Measurements from ENCODE around the gene N4BP2L2. TPM values are rescaled to one million over a fixed set of nuclear protein-coding genes. Genes with fewer than 3 reads are reported as not detected.

The N4BP2L2 gene
- total RNA-seq, 1 donor from 2014 or later = 131 TPM

DNA sequence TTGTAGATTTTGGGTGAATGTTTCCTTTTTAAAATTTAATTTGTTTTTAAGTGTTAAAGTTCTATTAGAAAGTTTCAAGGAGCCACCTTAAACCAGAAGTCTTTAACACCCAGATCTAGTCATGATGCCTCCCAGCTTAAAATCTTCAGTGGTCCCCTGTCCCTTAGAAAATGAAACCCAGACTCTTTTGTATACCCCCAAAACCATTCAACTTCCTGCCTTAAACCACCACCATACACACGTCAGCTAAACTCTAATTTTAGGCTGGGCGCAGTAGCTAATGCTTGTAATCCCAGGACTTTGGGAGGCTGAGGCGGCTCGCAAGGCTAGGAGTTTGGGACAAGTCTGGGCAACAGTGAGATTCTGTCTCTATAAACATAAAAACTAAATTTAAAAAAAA, 148.5 kb downstream of the N4BP2L2 start:
- no peaks in the 10 kb centered on the region for H3K36me3 ChIP-seq
- no peak overlapping the region for H3K27ac ChIP-seq (replicated peaks)
- H3K27me3 ChIP-seq (ENCODE audit: low read depth) = no peaks in the 10 kb centered on the region
- intact Hi-C loops (cut with micrococcal nuclease) = no loop called here
- DNase-seq = no peak
- no peaks in the 10 kb centered on the region for H3K9me3 ChIP-seq (replicated peaks)
- no peaks in the 10 kb centered on the region for H3K4me1 ChIP-seq
- TF ChIP-seq, protein P1, sequence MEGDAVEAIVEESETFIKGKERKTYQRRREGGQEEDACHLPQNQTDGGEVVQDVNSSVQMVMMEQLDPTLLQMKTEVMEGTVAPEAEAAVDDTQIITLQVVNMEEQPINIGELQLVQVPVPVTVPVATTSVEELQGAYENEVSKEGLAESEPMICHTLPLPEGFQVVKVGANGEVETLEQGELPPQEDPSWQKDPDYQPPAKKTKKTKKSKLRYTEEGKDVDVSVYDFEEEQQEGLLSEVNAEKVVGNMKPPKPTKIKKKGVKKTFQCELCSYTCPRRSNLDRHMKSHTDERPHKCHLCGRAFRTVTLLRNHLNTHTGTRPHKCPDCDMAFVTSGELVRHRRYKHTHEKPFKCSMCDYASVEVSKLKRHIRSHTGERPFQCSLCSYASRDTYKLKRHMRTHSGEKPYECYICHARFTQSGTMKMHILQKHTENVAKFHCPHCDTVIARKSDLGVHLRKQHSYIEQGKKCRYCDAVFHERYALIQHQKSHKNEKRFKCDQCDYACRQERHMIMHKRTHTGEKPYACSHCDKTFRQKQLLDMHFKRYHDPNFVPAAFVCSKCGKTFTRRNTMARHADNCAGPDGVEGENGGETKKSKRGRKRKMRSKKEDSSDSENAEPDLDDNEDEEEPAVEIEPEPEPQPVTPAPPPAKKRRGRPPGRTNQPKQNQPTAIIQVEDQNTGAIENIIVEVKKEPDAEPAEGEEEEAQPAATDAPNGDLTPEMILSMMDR (IDR thresholded peaks at IDR 0.05; ENCODE audit: borderline replicate concordance) = no peak
- H3K4me3 ChIP-seq = no peak overlapping the region

- DNase-seq = no peak
- TF ChIP-seq, protein P1 (IDR thresholded peaks at IDR 0.05; ENCODE audit: borderline replicate concordance) = no peak
Observed at GRCh38 chr13:32385410-32385809, 153.2 kb downstream of the N4BP2L2 start.

DNA sequence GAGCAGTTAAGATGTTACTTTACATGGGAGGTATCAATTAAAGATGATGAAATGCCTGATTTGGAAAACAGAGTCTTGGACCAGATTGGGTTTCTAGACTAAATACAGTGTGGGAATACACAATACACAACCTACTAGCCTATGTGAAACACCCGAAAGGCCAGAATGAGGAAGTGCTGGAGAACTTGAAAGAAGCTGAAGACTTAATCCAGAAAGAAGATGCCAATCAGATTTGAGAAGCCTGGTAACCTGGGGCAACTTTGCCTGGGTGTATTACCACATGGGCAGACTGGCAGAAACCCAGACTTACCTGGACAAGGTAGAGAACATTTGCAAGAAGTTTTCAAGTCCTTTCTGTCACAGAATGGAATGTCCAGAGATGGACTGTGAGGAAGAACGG, 153.9 kb downstream of the N4BP2L2 start:
- H3K27ac ChIP-seq (replicated peaks) = no peak overlapping the region
- TF ChIP-seq, protein P1 (IDR thresholded peaks at IDR 0.05; ENCODE audit: borderline replicate concordance) = no peak
- no peaks in the 10 kb centered on the region for H3K4me1 ChIP-seq
- intact Hi-C loops (cut with micrococcal nuclease) = loop anchor here (5.0 kb wide), 1 partner anchor 198 kb away; no protein-coding TSS in a partner anchor
- no peaks in the 10 kb centered on the region for H3K27me3 ChIP-seq (ENCODE audit: low read depth)
- no peaks in the 10 kb centered on the region for H3K36me3 ChIP-seq
- no peak for DNase-seq
- H3K9me3 ChIP-seq (replicated peaks) = no peaks in the 10 kb centered on the region
- H3K4me3 ChIP-seq = no peak overlapping the region

More at GRCh38 chr13:32385410-32385809, 153.2 kb downstream of the N4BP2L2 start:
- Histone ChIP-seq H3K4me1 (no peaks in the 10 kb centered on the region), H3K4me3 (no peak overlapping the region), H3K27me3 (ENCODE audit: low read depth) (no peaks in the 10 kb centered on the region), H3K36me3 (no peaks in the 10 kb centered on the region), H3K9me3 (replicated peaks) (no peaks in the 10 kb centered on the region), H3K27ac (replicated peaks) (no peak overlapping the region)
- intact Hi-C loops (cut with micrococcal nuclease) = no loop called here

DNA sequence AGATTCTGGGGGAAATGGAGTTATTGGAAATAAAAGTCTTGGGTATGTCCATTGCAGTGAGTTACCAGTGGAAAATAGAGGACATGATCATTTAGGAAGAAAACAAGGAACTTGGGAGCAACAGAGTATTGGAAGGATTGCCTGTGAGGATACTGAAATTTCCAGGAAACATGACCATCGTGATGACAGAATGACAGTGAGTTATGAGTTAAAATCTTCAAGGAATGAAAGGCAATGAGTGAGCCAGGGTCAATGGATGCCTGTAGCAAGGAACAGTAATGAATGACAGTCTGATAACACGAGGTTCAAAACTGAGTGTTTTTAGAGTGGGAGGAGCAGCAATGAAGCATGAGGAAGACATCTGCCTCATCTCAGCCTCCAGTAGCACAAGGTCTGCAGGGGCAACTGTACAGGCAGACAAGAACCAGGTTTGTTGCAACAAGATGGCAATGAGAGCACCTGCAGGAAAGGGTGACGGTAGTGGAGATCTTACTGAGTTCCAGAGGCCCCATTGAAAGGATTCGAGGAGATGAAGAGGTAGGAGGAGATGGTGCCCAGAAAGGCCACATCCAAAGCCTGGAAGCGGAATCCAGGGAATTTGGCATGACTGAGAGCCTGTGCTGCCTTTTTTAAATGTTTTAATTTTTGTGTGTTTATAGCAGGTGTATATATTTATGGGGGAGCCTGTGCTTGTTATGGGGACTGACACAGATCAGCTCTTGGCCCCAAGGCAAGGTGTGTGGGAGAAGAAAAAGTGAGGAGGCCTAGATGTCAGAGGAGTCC, 154.6 kb downstream of the N4BP2L2 start:
- Histone ChIP-seq H3K4me3 (no peak overlapping the region), H3K9me3 (replicated peaks) (no peaks in the 10 kb centered on the region), H3K36me3 (no peaks in the 10 kb centered on the region), H3K27me3 (ENCODE audit: low read depth) (no peaks in the 10 kb centered on the region), H3K4me1 (no peaks in the 10 kb centered on the region), H3K27ac (replicated peaks) (no peak overlapping the region)
- TF ChIP-seq, protein P1 (IDR thresholded peaks at IDR 0.05; ENCODE audit: borderline replicate concordance) = no peak
- intact Hi-C loops (cut with micrococcal nuclease) = loop anchor here (5.0 kb wide), 1 partner anchor 198 kb away; no protein-coding TSS in a partner anchor
- DNase-seq = no peak

Other genes with a start within 250 kb of the N4BP2L2 start
- not detected for gene ZAR1L, start 223.4 kb downstream of the N4BP2L2 start, total RNA-seq
- 0.38 TPM for gene BRCA2, start 223.3 kb downstream of the N4BP2L2 start, total RNA-seq
- 4.6 TPM for gene N4BP2L1, start 110.7 kb downstream of the N4BP2L2 start, total RNA-seq
- gene PDS5B, start 47.7 kb upstream of the N4BP2L2 start, total RNA-seq = 20.4 TPM